H1 (cell line): ENCODE data around the gene SFTPA2. TPM values are rescaled to one million over a fixed set of nuclear protein-coding genes. Genes with fewer than 3 reads are reported as not detected.

ENCODE experiments used
- CTCF ChIA-PET: fragments of 300-600 bp; sonication (Branson Sonifier 250); formaldehyde crosslinking; loops from one replicate; lab custom pipeline; 2021; ENCODE audit not compliant: partially characterized antibody; lab: Charles Lee
- POLR2A ChIA-PET: fragments of 300-600 bp; sonication (Branson Sonifier 250); formaldehyde crosslinking; loops from one replicate; lab custom pipeline; 2021; ENCODE audit warnings: inconsistent platforms; ENCODE audit not compliant: partially characterized antibody; lab: Charles Lee
- DNase-seq, 2 experiments: peaks; one replicate each; pipeline versions ENCODE4 v3.0.0 to v3.0.0-alpha.2; 2010 to 2022; ENCODE audit warnings: low spot score in 2 of 2, low read depth in 1 of 2, mixed read lengths in 1 of 2
- FAIRE-seq: peaks from 2 replicates; lab custom pipeline; 2011; peaks lifted over from hg19 to GRCh38; lab: Jason Lieb, UNC
- H2AFZ ChIP-seq: 2 replicates; pipeline ENCODE4 v1.8.1; 2012; ENCODE audit warnings: low read length, inconsistent platforms
- H2AK5ac ChIP-seq: 2 replicates; pipeline ENCODE4 v1.6.1; 2013; ENCODE audit warnings: low read depth, low read length
- H2BK120ac ChIP-seq: replicated peaks from 2 replicates; pipeline ENCODE3; 2013; ENCODE audit warnings: low read depth, low read length, inconsistent platforms
- H2BK12ac ChIP-seq: 2 replicates; pipeline ENCODE4 v1.6.1; 2013; ENCODE audit warnings: low read depth, low read length
- H2BK15ac ChIP-seq: 2 replicates; pipeline ENCODE4 v1.6.1; 2013; ENCODE audit warnings: low read length
- H2BK20ac ChIP-seq: 2 replicates; pipeline ENCODE4 v1.6.1; 2013; ENCODE audit warnings: low read length
- H2BK5ac ChIP-seq: 2 replicates; pipeline ENCODE4 v1.6.1; 2013; ENCODE audit warnings: low read depth, low read length
- H3K14ac ChIP-seq: 2 replicates; pipeline ENCODE4 v1.6.1; 2013; ENCODE audit warnings: inconsistent platforms; ENCODE audit not compliant: insufficient read length
- H3K18ac ChIP-seq: 2 replicates; pipeline ENCODE4 v1.6.1; 2013; ENCODE audit warnings: low read length; ENCODE audit errors: extremely low read depth
- H3K23ac ChIP-seq: 2 replicates; pipeline ENCODE4 v1.6.1; 2013; ENCODE audit warnings: inconsistent platforms; ENCODE audit not compliant: insufficient read length
- H3K23me2 ChIP-seq: 2 replicates; pipeline ENCODE4 v1.6.1; 2013; ENCODE audit warnings: low read depth, low read length
- H3K27ac ChIP-seq: 2 replicates; pipeline ENCODE4 v1.6.1; 2011; ENCODE audit warnings: low read depth, low read length, inconsistent platforms
- H3K27me3 ChIP-seq, 4 experiments: replicated peaks in 1 of 4; 1 replicate in 1 of 4; 2 replicates in 3 of 4; pipeline versions ENCODE4 v1.6.1 to v1.8.1; 2011 to 2013; ENCODE audit warnings: low read length in 3 of 4, mild to moderate bottlenecking in 3 of 4, inconsistent platforms in 2 of 4, mixed read lengths in 2 of 4, moderate library complexity in 1 of 4; ENCODE audit not compliant: control insufficient read depth in 3 of 4, insufficient read depth in 3 of 4; ENCODE audit errors: extremely low read depth in 1 of 4
- H3K36me3 ChIP-seq, 4 experiments: 2 replicates each; pipeline versions ENCODE4 v1.6.1 to v1.8.1; 2011 to 2013; ENCODE audit warnings: mild to moderate bottlenecking in 4 of 4, low read length in 3 of 4, moderate library complexity in 2 of 4, control low read depth in 1 of 4, inconsistent platforms in 1 of 4; ENCODE audit not compliant: insufficient read depth in 4 of 4, control insufficient read depth in 2 of 4
- H3K4ac ChIP-seq: replicated peaks from 2 replicates; pipeline ENCODE3; 2013; ENCODE audit warnings: low read length, low read depth, mixed read lengths, inconsistent platforms; ENCODE audit not compliant: insufficient read length
- H3K4me1 ChIP-seq, 4 experiments: replicated peaks in 1 of 4; 1 replicate in 1 of 4; 2 replicates in 3 of 4; pipeline versions ENCODE4 v1.6.1 to v1.8.1; 2011 to 2013; ENCODE audit warnings: low read length in 3 of 4, inconsistent platforms in 2 of 4, mixed read lengths in 1 of 4; ENCODE audit not compliant: insufficient read depth in 4 of 4, control insufficient read depth in 3 of 4
- H3K4me2 ChIP-seq, 2 experiments: 2 replicates each; pipeline versions ENCODE4 v1.6.1 to v1.8.1; 2011 to 2013; ENCODE audit warnings: low read depth in 2 of 2, low read length in 2 of 2, control low read depth in 1 of 2, inconsistent platforms in 1 of 2, mild to moderate bottlenecking in 1 of 2; ENCODE audit not compliant: insufficient read depth in 1 of 2
- H3K4me3 ChIP-seq, 4 experiments: fragments of 200-600, 300-600 bp in 1 of 4; sonication (generic), shearing (Covaris generic), sonication (Bioruptor Twin) in 1 of 4; 2 replicates each; pipeline versions ENCODE4 v1.5.1 to v1.8.1; 2011 to 2016; ENCODE audit warnings: low read length in 4 of 4, low read depth in 3 of 4, control low read depth in 2 of 4, inconsistent platforms in 2 of 4, mild to moderate bottlenecking in 2 of 4, mixed read lengths in 1 of 4, moderate library complexity in 1 of 4; ENCODE audit not compliant: insufficient read depth in 2 of 4; ENCODE audit errors: extremely low read depth in 1 of 4
- H3K56ac ChIP-seq: replicated peaks from 2 replicates; pipeline ENCODE3; 2013; ENCODE audit warnings: low read depth, mild to moderate bottlenecking, mixed read lengths, low read length, inconsistent platforms; ENCODE audit not compliant: insufficient read length
- H3K79me1 ChIP-seq: 2 replicates; pipeline ENCODE4 v1.6.1; 2013; ENCODE audit warnings: low read depth, low read length, control low read depth
- H3K79me2 ChIP-seq, 2 experiments: 2 replicates each; pipeline versions ENCODE4 v1.6.1 to v1.8.1; 2012 to 2013; ENCODE audit warnings: low read length in 2 of 2, mild to moderate bottlenecking in 2 of 2, inconsistent platforms in 1 of 2; ENCODE audit not compliant: insufficient read depth in 2 of 2, control insufficient read depth in 1 of 2
- H3K9ac ChIP-seq, 4 experiments: replicated peaks in 1 of 4; 1 replicate in 1 of 4; 2 replicates in 3 of 4; pipeline versions ENCODE4 v1.6.1 to v1.8.1; 2011 to 2013; ENCODE audit warnings: low read depth in 3 of 4, low read length in 3 of 4, control low read depth in 2 of 4, mild to moderate bottlenecking in 2 of 4, moderate library complexity in 2 of 4, inconsistent platforms in 1 of 4; ENCODE audit errors: extremely low read depth in 1 of 4
- H3K9me3 ChIP-seq, 2 experiments: 2 replicates each; pipeline versions ENCODE4 v1.6.1 to v1.8.1; 2012 to 2013; ENCODE audit warnings: mild to moderate bottlenecking in 2 of 2, moderate library complexity in 2 of 2, control low read depth in 1 of 2, inconsistent platforms in 1 of 2, low read depth in 1 of 2, low read length in 1 of 2, mixed read lengths in 1 of 2; ENCODE audit not compliant: insufficient read depth in 2 of 2
- H4K20me1 ChIP-seq, 2 experiments: replicated peaks in 1 of 2; 2 replicates each; pipeline versions ENCODE3 to v1.8.1; 2011 to 2013; ENCODE audit warnings: inconsistent platforms in 2 of 2, low read length in 2 of 2, mild to moderate bottlenecking in 1 of 2; ENCODE audit not compliant: insufficient read depth in 2 of 2, control insufficient read depth in 1 of 2
- H4K5ac ChIP-seq: 2 replicates; pipeline ENCODE4 v1.6.1; 2013; ENCODE audit warnings: low read length, low read depth, mixed read lengths, inconsistent platforms; ENCODE audit not compliant: insufficient read length
- H4K8ac ChIP-seq: 2 replicates; pipeline ENCODE4 v1.8.0; 2013; ENCODE audit warnings: mild to moderate bottlenecking, moderate library complexity, low read length, inconsistent platforms; ENCODE audit not compliant: insufficient read depth; ENCODE audit errors: extremely low read depth
- H4K91ac ChIP-seq: replicated peaks from 2 replicates; pipeline ENCODE3; 2013; ENCODE audit warnings: low read length, mixed read lengths, inconsistent platforms; ENCODE audit not compliant: insufficient read length
- BCL11A ChIP-seq, 2 experiments: IDR thresholded peaks; one replicate each; pipeline ENCODE4 v1.6.1; 2011; ENCODE audit warnings: low read depth in 2 of 2, low read length in 2 of 2, mild to moderate bottlenecking in 2 of 2
- FOSL1 ChIP-seq: IDR thresholded peaks from 2 replicates; pipeline ENCODE4 v1.6.1; 2011; ENCODE audit warnings: mild to moderate bottlenecking, low read depth, low read length, moderate library complexity; ENCODE audit not compliant: insufficient read depth
- KDM1A ChIP-seq: fragments of 200-600, 300-600 bp; sonication (generic); IDR thresholded peaks from 2 replicates; pipeline ENCODE4 v1.7.1; 2016; ENCODE audit warnings: mild to moderate bottlenecking, low read length, borderline replicate concordance
- SRF ChIP-seq: IDR thresholded peaks from 2 replicates; pipeline ENCODE4 v1.6.1; 2011; ENCODE audit warnings: mild to moderate bottlenecking, low read depth, low read length, moderate library complexity
- SUZ12 ChIP-seq: fragments of 200-600 bp; sonication (generic); IDR thresholded peaks from 2 replicates; pipeline ENCODE4 v1.6.1; 2012; ENCODE audit warnings: mild to moderate bottlenecking, inconsistent platforms, low read length, moderate library complexity, mixed read lengths
- WGBS, 2 experiments: shearing (Covaris generic) in 1 of 2; methylation state at CpG; one replicate each; pipeline versions ENCODE4 v1.1.6 to v1.1.7; 2013 to 2015; ENCODE audit warnings: low lambda C conversion rate in 2 of 2, mixed read lengths in 2 of 2, inconsistent platforms in 1 of 2, low coverage in 1 of 2, missing lambda C conversion rate in 1 of 2; ENCODE audit not compliant: insufficient replicate concordance in 2 of 2, insufficient coverage in 1 of 2, insufficient read length in 1 of 2; ENCODE audit errors: extremely low coverage in 1 of 2, missing lambda C conversion rate in 1 of 2; 5-methylcytosine and 5-hydroxymethylcytosine counted together
- polyA plus RNA-seq, 7 experiments: library from polyadenylated mRNA; depleted of rRNA in 3 of 7; stranded (reverse) in 5 of 7; unstranded in 2 of 7; fragments of >200 nt in 5 of 7; fragments of 200-250 nt in 2 of 7; gene quantifications; 1 replicate in 5 of 7; 2 replicates in 1 of 7; 4 replicates in 1 of 7; pipeline versions ENCODE4 v1.2.1 to v1.2.3, GENCODE V29; 2011 to 2013; ENCODE audit warnings: missing spikeins in 2 of 7, mixed read lengths in 2 of 7
- total RNA-seq: library from RNA; stranded (reverse); fragmentation: NEBNext Ultra II Directional; extraction: Animal tissue kit (Norgen Biotek cat#: 25700); gene quantifications from 2 replicates; pipeline ENCODE4 v1.2.1, GENCODE V29; 2021

Gene SFTPA2
- total and polyA plus RNA-seq, 2 of the 8 experiments (the other 6 are each of a cell fraction or from before 2014, with no cell fraction given) = not detected

GRCh38 chr10:79561257-79561656 lies 1.1 kb upstream of the SFTPA2 start:
- Histone ChIP-seq H2AFZ (no peak overlapping the region; the same call in 1 of the 2 replicates), H4K5ac (no peak overlapping the region), H3K36me3 (no peaks in the 10 kb centered on the region), H2AK5ac (no peak overlapping the region), H2BK5ac (no peak overlapping the region), H3K79me1 (no peaks in the 10 kb centered on the region), H3K27me3 (peaks cover 0 to 3% (median 1%) of the 10 kb centered on the region in 4 experiments; a peak in 2 of 7 replicates), H2BK12ac (no peak overlapping the region), H4K91ac (no peak overlapping the region), H3K18ac (no peak overlapping the region), H3K4me1 (peaks cover 0 to 2% (median 0%) of the 10 kb centered on the region in 4 experiments; a peak in 1 of 7 replicates), H3K27ac (no peak overlapping the region), H3K4me3 (no peak overlapping the region), H2BK120ac (no peak overlapping the region), H4K20me1 (no peaks in the 10 kb centered on the region), H2BK15ac (no peak overlapping the region), H3K4ac (no peak overlapping the region), H2BK20ac (no peak overlapping the region), H3K56ac (no peak overlapping the region), H3K23me2 (no peaks in the 10 kb centered on the region), H4K8ac (no peak overlapping the region), H3K9me3 (no peaks in the 10 kb centered on the region), H3K23ac (no peak overlapping the region), H3K9ac (no peak overlapping the region), H3K14ac (no peak overlapping the region), H3K4me2 (no peak overlapping the region), H3K79me2 (no peaks in the 10 kb centered on the region)
- 87% methylated on average over 3 of the region's 3 CpGs; no CpG with 5 or more reads in 1 of the 2 experiments for WGBS, 2 experiments
- POLR2A ChIA-PET = no interaction called here
- TF ChIP-seq SRF (no peak), SUZ12 (no peak), FOSL1 (no peak), BCL11A (IDR thresholded peaks at IDR 0.05; ENCODE audit: low read depth in 2 of 2, low read length in 2 of 2) (no peak), KDM1A (no peak)
- FAIRE-seq (no peak), DNase-seq (no peak)
- CTCF ChIA-PET = interaction anchor here (0.9 to 1.8 kb wide), 6 partner anchors 10 to 497 kb away, joined by 3 to 8 read pairs (median 4); no protein-coding TSS in a partner anchor
